Endodermal cell (in vitro differentiated cells): ENCODE data around the gene CCL23. TPM values are rescaled to one million over a fixed set of nuclear protein-coding genes. Genes with fewer than 3 reads are reported as not detected.

Source experiments
- DNase-seq: peaks from one replicate; pipeline ENCODE4 v3.0.0-alpha.2; 2017
- H3K27ac ChIP-seq: 2 replicates; pipeline ENCODE4 v1.5.1; 2013; ENCODE audit warnings: mild to moderate bottlenecking, low read depth, low read length, moderate library complexity
- H3K27me3 ChIP-seq: 2 replicates; pipeline ENCODE4 v1.6.1; 2013; ENCODE audit warnings: mild to moderate bottlenecking, low read length, moderate library complexity; ENCODE audit not compliant: insufficient read depth, control insufficient read depth, poor library complexity, severe bottlenecking
- H3K36me3 ChIP-seq: 2 replicates; pipeline ENCODE4 v1.7.0; 2013; ENCODE audit warnings: mild to moderate bottlenecking, low read length, moderate library complexity; ENCODE audit not compliant: control insufficient read depth, insufficient read depth
- H3K4me1 ChIP-seq: one replicate; pipeline ENCODE4 v1.7.0; 2013; ENCODE audit warnings: low read length; ENCODE audit not compliant: control insufficient read depth, insufficient read depth
- H3K4me3 ChIP-seq: 2 replicates; pipeline ENCODE4 v1.5.1; 2013; ENCODE audit warnings: mild to moderate bottlenecking, low read length, moderate library complexity
- H3K9ac ChIP-seq: 2 replicates; pipeline ENCODE4 v1.6.1; 2013; ENCODE audit warnings: mild to moderate bottlenecking, low read length, moderate library complexity; ENCODE audit not compliant: poor library complexity, severe bottlenecking; ENCODE audit errors: extremely low read depth
- H3K9me3 ChIP-seq: 2 replicates; pipeline ENCODE4 v1.6.1; 2013; ENCODE audit warnings: mild to moderate bottlenecking, low read length, moderate library complexity; ENCODE audit not compliant: control insufficient read depth
- H3K27ac Mint-ChIP-seq: 2 replicates; pipeline ENCODE4 v1.8.0; 2020; ENCODE audit warnings: mixed read lengths
- H3K27me3 Mint-ChIP-seq: 2 replicates; pipeline ENCODE4 v1.8.0; 2021; ENCODE audit warnings: mild to moderate bottlenecking, mixed read lengths; ENCODE audit not compliant: insufficient read depth
- H3K36me3 Mint-ChIP-seq: 2 replicates; pipeline ENCODE4 v1.8.0; 2020; ENCODE audit warnings: low read depth, mixed read lengths
- H3K4me1 Mint-ChIP-seq: 2 replicates; pipeline ENCODE4 v1.8.0; 2020; ENCODE audit warnings: mixed read lengths
- H3K4me3 Mint-ChIP-seq: 2 replicates; pipeline ENCODE4 v1.8.0; 2020; ENCODE audit warnings: mild to moderate bottlenecking, moderate library complexity, mixed read lengths
- H3K9me3 Mint-ChIP-seq: 2 replicates; pipeline ENCODE4 v1.8.0; 2020; ENCODE audit warnings: mild to moderate bottlenecking, mixed read lengths
- CTCF ChIP-seq: fragments of 200-600 bp; sonication (generic); conservative IDR thresholded peaks from 2 replicates; pipeline ENCODE4 v1.5.0; 2021; ENCODE audit warnings: antibody characterized with exemption, mild to moderate bottlenecking
- WGBS, 2 experiments: methylation state at CpG; one replicate each; pipeline versions ENCODE4 v1.1.5 to v1.1.7; 2013; ENCODE audit warnings: missing lambda C conversion rate in 2 of 2, mixed read lengths in 1 of 2; ENCODE audit not compliant: insufficient coverage in 1 of 2, insufficient read length in 1 of 2; 5-methylcytosine and 5-hydroxymethylcytosine counted together
- total RNA-seq, 2 donors: library from RNA; stranded (reverse); fragmentation: NEBNext Ultra II Directional in 1 of 2; extraction: Animal tissue kit (Norgen Biotek cat#: 25700) in 1 of 2; gene quantifications; 2 replicates in 1 of 2; 3 replicates in 1 of 2; pipeline ENCODE4 v1.2.1, GENCODE V29; 2021

CCL23 gene
- total RNA-seq, 2 donors from 2014 or later, result not detected

- Histone ChIP-seq H3K4me3 (no peak overlapping the region), H3K27ac (no peak overlapping the region), H3K36me3 (no peaks in the 10 kb centered on the region), H3K4me1 (no peaks in the 10 kb centered on the region), H3K9me3 (no peaks in the 10 kb centered on the region), H3K27me3 (no peaks in the 10 kb centered on the region), H3K9ac (no peak overlapping the region)
- TF ChIP-seq CTCF, result no peak
- peaks cover 3% of the 10 kb centered on the region for H3K27me3 Mint-ChIP-seq
- H3K27ac Mint-ChIP-seq, result no peak overlapping the region
- H3K36me3 Mint-ChIP-seq, result no peaks in the 10 kb centered on the region
- no peaks in the 10 kb centered on the region for H3K4me1 Mint-ChIP-seq
- H3K4me3 Mint-ChIP-seq, result no peak overlapping the region
- no peak for DNase-seq
- 60 to 79% methylated on average over 1 to 2 of the region's 2 CpGs for WGBS, 2 experiments
- H3K9me3 Mint-ChIP-seq, result peaks cover 21% of the 10 kb centered on the region
Observed at GRCh38 chr17:36048066-36048465, 30.3 kb upstream of the CCL23 start.

- H3K36me3 ChIP-seq, result no peaks in the 10 kb centered on the region
- no peaks in the 10 kb centered on the region for H3K4me1 Mint-ChIP-seq
- H3K9ac ChIP-seq, result no peak overlapping the region
- no peak overlapping the region for H3K4me3 ChIP-seq
- no peaks in the 10 kb centered on the region for H3K9me3 ChIP-seq
- no peaks in the 10 kb centered on the region for H3K9me3 Mint-ChIP-seq
- WGBS, 2 experiments, result 63 to 92% methylated on average over 2 to 4 of the region's 4 CpGs
- DNase-seq, result no peak
- no peaks in the 10 kb centered on the region for H3K4me1 ChIP-seq
- H3K27me3 ChIP-seq, result no peaks in the 10 kb centered on the region
- no peak overlapping the region for H3K27ac ChIP-seq
- TF ChIP-seq CTCF, result no peak
- H3K36me3 Mint-ChIP-seq, result no peaks in the 10 kb centered on the region
- H3K27me3 Mint-ChIP-seq, result peaks cover 8% of the 10 kb centered on the region
- H3K27ac Mint-ChIP-seq, result no peak overlapping the region
- no peak overlapping the region for H3K4me3 Mint-ChIP-seq
Observed at GRCh38 chr17:36036235-36036634, 18.5 kb upstream of the CCL23 start.

- Histone ChIP-seq H3K9me3 (no peaks in the 10 kb centered on the region), H3K27me3 (no peaks in the 10 kb centered on the region), H3K36me3 (no peaks in the 10 kb centered on the region), H3K9ac (no peak overlapping the region), H3K4me3 (no peak overlapping the region), H3K4me1 (no peaks in the 10 kb centered on the region), H3K27ac (no peak overlapping the region)
- peaks cover 8% of the 10 kb centered on the region for H3K27me3 Mint-ChIP-seq
- no peak for DNase-seq
- WGBS, 2 experiments, result 89 to 100% methylated on average over 1 to 3 of the region's 3 CpGs
- no peaks in the 10 kb centered on the region for H3K9me3 Mint-ChIP-seq
- TF ChIP-seq CTCF, result no peak
- H3K4me1 Mint-ChIP-seq, result no peaks in the 10 kb centered on the region
- no peaks in the 10 kb centered on the region for H3K36me3 Mint-ChIP-seq
- H3K4me3 Mint-ChIP-seq, result no peak overlapping the region
- no peak overlapping the region for H3K27ac Mint-ChIP-seq
Observed at GRCh38 chr17:36034127-36034526, 16.4 kb upstream of the CCL23 start.
